H1 (cell line): ENCODE data around the gene ENO3. TPM values are rescaled to one million over a fixed set of nuclear protein-coding genes. Genes with fewer than 3 reads are reported as not detected.

Experiments
- CTCF ChIA-PET: fragments of 300-600 bp; sonication (Branson Sonifier 250); formaldehyde crosslinking; loops from one replicate; lab custom pipeline; 2021; ENCODE audit not compliant: partially characterized antibody; lab: Charles Lee
- POLR2A ChIA-PET: fragments of 300-600 bp; sonication (Branson Sonifier 250); formaldehyde crosslinking; loops from one replicate; lab custom pipeline; 2021; ENCODE audit warnings: inconsistent platforms; ENCODE audit not compliant: partially characterized antibody; lab: Charles Lee
- DNase-seq, 2 experiments: peaks; one replicate each; pipeline versions ENCODE4 v3.0.0 to v3.0.0-alpha.2; 2010 to 2022; ENCODE audit warnings: low spot score in 2 of 2, low read depth in 1 of 2, mixed read lengths in 1 of 2
- FAIRE-seq: peaks from 2 replicates; lab custom pipeline; 2011; peaks lifted over from hg19 to GRCh38; lab: Jason Lieb, UNC
- H2AFZ ChIP-seq: 2 replicates; pipeline ENCODE4 v1.8.1; 2012; ENCODE audit warnings: low read length, inconsistent platforms
- H2AK5ac ChIP-seq: 2 replicates; pipeline ENCODE4 v1.6.1; 2013; ENCODE audit warnings: low read depth, low read length
- H2BK120ac ChIP-seq: replicated peaks from 2 replicates; pipeline ENCODE3; 2013; ENCODE audit warnings: low read depth, low read length, inconsistent platforms
- H2BK12ac ChIP-seq: 2 replicates; pipeline ENCODE4 v1.6.1; 2013; ENCODE audit warnings: low read depth, low read length
- H2BK15ac ChIP-seq: 2 replicates; pipeline ENCODE4 v1.6.1; 2013; ENCODE audit warnings: low read length
- H2BK20ac ChIP-seq: 2 replicates; pipeline ENCODE4 v1.6.1; 2013; ENCODE audit warnings: low read length
- H2BK5ac ChIP-seq: 2 replicates; pipeline ENCODE4 v1.6.1; 2013; ENCODE audit warnings: low read depth, low read length
- H3K14ac ChIP-seq: 2 replicates; pipeline ENCODE4 v1.6.1; 2013; ENCODE audit warnings: inconsistent platforms; ENCODE audit not compliant: insufficient read length
- H3K18ac ChIP-seq: 2 replicates; pipeline ENCODE4 v1.6.1; 2013; ENCODE audit warnings: low read length; ENCODE audit errors: extremely low read depth
- H3K23ac ChIP-seq: 2 replicates; pipeline ENCODE4 v1.6.1; 2013; ENCODE audit warnings: inconsistent platforms; ENCODE audit not compliant: insufficient read length
- H3K23me2 ChIP-seq: 2 replicates; pipeline ENCODE4 v1.6.1; 2013; ENCODE audit warnings: low read depth, low read length
- H3K27ac ChIP-seq: 2 replicates; pipeline ENCODE4 v1.6.1; 2011; ENCODE audit warnings: low read depth, low read length, inconsistent platforms
- H3K27me3 ChIP-seq, 4 experiments: replicated peaks in 1 of 4; 1 replicate in 1 of 4; 2 replicates in 3 of 4; pipeline versions ENCODE4 v1.6.1 to v1.8.1; 2011 to 2013; ENCODE audit warnings: low read length in 3 of 4, mild to moderate bottlenecking in 3 of 4, inconsistent platforms in 2 of 4, mixed read lengths in 2 of 4, moderate library complexity in 1 of 4; ENCODE audit not compliant: control insufficient read depth in 3 of 4, insufficient read depth in 3 of 4; ENCODE audit errors: extremely low read depth in 1 of 4
- H3K36me3 ChIP-seq, 4 experiments: 2 replicates each; pipeline versions ENCODE4 v1.6.1 to v1.8.1; 2011 to 2013; ENCODE audit warnings: mild to moderate bottlenecking in 4 of 4, low read length in 3 of 4, moderate library complexity in 2 of 4, control low read depth in 1 of 4, inconsistent platforms in 1 of 4; ENCODE audit not compliant: insufficient read depth in 4 of 4, control insufficient read depth in 2 of 4
- H3K4ac ChIP-seq: replicated peaks from 2 replicates; pipeline ENCODE3; 2013; ENCODE audit warnings: low read length, low read depth, mixed read lengths, inconsistent platforms; ENCODE audit not compliant: insufficient read length
- H3K4me1 ChIP-seq, 4 experiments: replicated peaks in 1 of 4; 1 replicate in 1 of 4; 2 replicates in 3 of 4; pipeline versions ENCODE4 v1.6.1 to v1.8.1; 2011 to 2013; ENCODE audit warnings: low read length in 3 of 4, inconsistent platforms in 2 of 4, mixed read lengths in 1 of 4; ENCODE audit not compliant: insufficient read depth in 4 of 4, control insufficient read depth in 3 of 4
- H3K4me2 ChIP-seq, 2 experiments: 2 replicates each; pipeline versions ENCODE4 v1.6.1 to v1.8.1; 2011 to 2013; ENCODE audit warnings: low read depth in 2 of 2, low read length in 2 of 2, control low read depth in 1 of 2, inconsistent platforms in 1 of 2, mild to moderate bottlenecking in 1 of 2; ENCODE audit not compliant: insufficient read depth in 1 of 2
- H3K4me3 ChIP-seq, 4 experiments: fragments of 200-600, 300-600 bp in 1 of 4; sonication (generic), shearing (Covaris generic), sonication (Bioruptor Twin) in 1 of 4; 2 replicates each; pipeline versions ENCODE4 v1.5.1 to v1.8.1; 2011 to 2016; ENCODE audit warnings: low read length in 4 of 4, low read depth in 3 of 4, control low read depth in 2 of 4, inconsistent platforms in 2 of 4, mild to moderate bottlenecking in 2 of 4, mixed read lengths in 1 of 4, moderate library complexity in 1 of 4; ENCODE audit not compliant: insufficient read depth in 2 of 4; ENCODE audit errors: extremely low read depth in 1 of 4
- H3K56ac ChIP-seq: replicated peaks from 2 replicates; pipeline ENCODE3; 2013; ENCODE audit warnings: low read depth, mild to moderate bottlenecking, mixed read lengths, low read length, inconsistent platforms; ENCODE audit not compliant: insufficient read length
- H3K79me1 ChIP-seq: 2 replicates; pipeline ENCODE4 v1.6.1; 2013; ENCODE audit warnings: low read depth, low read length, control low read depth
- H3K79me2 ChIP-seq, 2 experiments: 2 replicates each; pipeline versions ENCODE4 v1.6.1 to v1.8.1; 2012 to 2013; ENCODE audit warnings: low read length in 2 of 2, mild to moderate bottlenecking in 2 of 2, inconsistent platforms in 1 of 2; ENCODE audit not compliant: insufficient read depth in 2 of 2, control insufficient read depth in 1 of 2
- H3K9ac ChIP-seq, 4 experiments: replicated peaks in 1 of 4; 1 replicate in 1 of 4; 2 replicates in 3 of 4; pipeline versions ENCODE4 v1.6.1 to v1.8.1; 2011 to 2013; ENCODE audit warnings: low read depth in 3 of 4, low read length in 3 of 4, control low read depth in 2 of 4, mild to moderate bottlenecking in 2 of 4, moderate library complexity in 2 of 4, inconsistent platforms in 1 of 4; ENCODE audit errors: extremely low read depth in 1 of 4
- H3K9me3 ChIP-seq, 2 experiments: 2 replicates each; pipeline versions ENCODE4 v1.6.1 to v1.8.1; 2012 to 2013; ENCODE audit warnings: mild to moderate bottlenecking in 2 of 2, moderate library complexity in 2 of 2, control low read depth in 1 of 2, inconsistent platforms in 1 of 2, low read depth in 1 of 2, low read length in 1 of 2, mixed read lengths in 1 of 2; ENCODE audit not compliant: insufficient read depth in 2 of 2
- H4K20me1 ChIP-seq, 2 experiments: replicated peaks in 1 of 2; 2 replicates each; pipeline versions ENCODE3 to v1.8.1; 2011 to 2013; ENCODE audit warnings: inconsistent platforms in 2 of 2, low read length in 2 of 2, mild to moderate bottlenecking in 1 of 2; ENCODE audit not compliant: insufficient read depth in 2 of 2, control insufficient read depth in 1 of 2
- H4K5ac ChIP-seq: 2 replicates; pipeline ENCODE4 v1.6.1; 2013; ENCODE audit warnings: low read length, low read depth, mixed read lengths, inconsistent platforms; ENCODE audit not compliant: insufficient read length
- H4K8ac ChIP-seq: 2 replicates; pipeline ENCODE4 v1.8.0; 2013; ENCODE audit warnings: mild to moderate bottlenecking, moderate library complexity, low read length, inconsistent platforms; ENCODE audit not compliant: insufficient read depth; ENCODE audit errors: extremely low read depth
- H4K91ac ChIP-seq: replicated peaks from 2 replicates; pipeline ENCODE3; 2013; ENCODE audit warnings: low read length, mixed read lengths, inconsistent platforms; ENCODE audit not compliant: insufficient read length
- CEBPB ChIP-seq: IDR thresholded peaks from 2 replicates; pipeline ENCODE4 v1.6.1; 2012; ENCODE audit warnings: low read depth, low read length
- GABPA ChIP-seq: IDR thresholded peaks from 2 replicates; pipeline ENCODE4 v1.6.1; 2011; ENCODE audit warnings: mild to moderate bottlenecking, low read length, moderate library complexity, borderline replicate concordance; ENCODE audit not compliant: insufficient read depth
- GTF2F1 ChIP-seq: IDR thresholded peaks from 2 replicates; pipeline ENCODE4 v1.6.1; 2012; ENCODE audit warnings: low read depth, low read length, improper control_type of control experiment, borderline replicate concordance
- HDAC2 ChIP-seq, 2 experiments: fragments of 300-600 bp in 1 of 2; sonication (generic) in 1 of 2; IDR thresholded peaks; 2 replicates each; pipeline ENCODE4 v1.6.1; 2011 to 2012; ENCODE audit warnings: low read depth in 2 of 2, low read length in 2 of 2, mild to moderate bottlenecking in 2 of 2, moderate library complexity in 2 of 2, borderline replicate concordance in 1 of 2, inconsistent platforms in 1 of 2
- JUN ChIP-seq: IDR thresholded peaks from 2 replicates; pipeline ENCODE4 v1.6.1; 2011; ENCODE audit warnings: low read depth, mild to moderate bottlenecking, improper control_type of control experiment, low read length
- KDM1A ChIP-seq: fragments of 200-600, 300-600 bp; sonication (generic); IDR thresholded peaks from 2 replicates; pipeline ENCODE4 v1.7.1; 2016; ENCODE audit warnings: mild to moderate bottlenecking, low read length, borderline replicate concordance
- KDM5A ChIP-seq: fragments of 200-600 bp; IDR thresholded peaks from 2 replicates; pipeline ENCODE4 v1.7.1; 2012; ENCODE audit warnings: mild to moderate bottlenecking, low read length, inconsistent platforms, mixed read lengths
- RXRA ChIP-seq: IDR thresholded peaks from 2 replicates; pipeline ENCODE4 v1.6.1; 2011; ENCODE audit warnings: low read depth, mild to moderate bottlenecking, low read length, moderate library complexity; ENCODE audit not compliant: insufficient read depth
- SIN3A ChIP-seq, 2 experiments: IDR thresholded peaks in 1 of 2; conservative IDR thresholded peaks in 1 of 2; 2 replicates each; pipeline ENCODE4 v1.6.1; 2011 to 2012; ENCODE audit warnings: low read length in 2 of 2, improper control_type of control experiment in 1 of 2, low read depth in 1 of 2, mild to moderate bottlenecking in 1 of 2
- SIX5 ChIP-seq: IDR thresholded peaks from 2 replicates; pipeline ENCODE4 v1.6.1; 2011; ENCODE audit warnings: mild to moderate bottlenecking, low read depth, low read length
- TAF7 ChIP-seq: optimal IDR thresholded peaks from 2 replicates; pipeline ENCODE3; 2011; ENCODE audit warnings: low read depth, mild to moderate bottlenecking, inconsistent platforms, low read length, moderate library complexity, borderline replicate concordance
- TCF12 ChIP-seq: IDR thresholded peaks from 2 replicates; pipeline ENCODE4 v1.6.1; 2011; ENCODE audit warnings: low read depth, mild to moderate bottlenecking, low read length
- WGBS, 2 experiments: shearing (Covaris generic) in 1 of 2; methylation state at CpG; one replicate each; pipeline versions ENCODE4 v1.1.6 to v1.1.7; 2013 to 2015; ENCODE audit warnings: low lambda C conversion rate in 2 of 2, mixed read lengths in 2 of 2, inconsistent platforms in 1 of 2, low coverage in 1 of 2, missing lambda C conversion rate in 1 of 2; ENCODE audit not compliant: insufficient replicate concordance in 2 of 2, insufficient coverage in 1 of 2, insufficient read length in 1 of 2; ENCODE audit errors: extremely low coverage in 1 of 2, missing lambda C conversion rate in 1 of 2; 5-methylcytosine and 5-hydroxymethylcytosine counted together
- polyA plus RNA-seq, 7 experiments: library from polyadenylated mRNA; depleted of rRNA in 3 of 7; stranded (reverse) in 5 of 7; unstranded in 2 of 7; fragments of >200 nt in 5 of 7; fragments of 200-250 nt in 2 of 7; gene quantifications; 1 replicate in 5 of 7; 2 replicates in 1 of 7; 4 replicates in 1 of 7; pipeline versions ENCODE4 v1.2.1 to v1.2.3, GENCODE V29; 2011 to 2013; ENCODE audit warnings: missing spikeins in 2 of 7, mixed read lengths in 2 of 7
- total RNA-seq: library from RNA; stranded (reverse); fragmentation: NEBNext Ultra II Directional; extraction: Animal tissue kit (Norgen Biotek cat#: 25700); gene quantifications from 2 replicates; pipeline ENCODE4 v1.2.1, GENCODE V29; 2021

Gene ENO3
- total and polyA plus RNA-seq, 2 of the 8 experiments (the other 6 are each of a cell fraction or from before 2014, with no cell fraction given), result 25.0 to 25.7 TPM

- DNase-seq, result no peak
- H3K4me2 ChIP-seq, result no peak overlapping the region
- H4K91ac ChIP-seq, result no peak overlapping the region
- H3K56ac ChIP-seq, result no peak overlapping the region
- H4K20me1 ChIP-seq, result peaks cover 2 to 13% of the 10 kb centered on the region in 2 experiments
- WGBS, 2 experiments, result 92% methylated on average over 9 of the region's 9 CpGs; no CpG with 5 or more reads in 1 of the 2 experiments
- no peak for FAIRE-seq
- no peak overlapping the region for H3K4me3 ChIP-seq
- peaks cover 0 to 7% (median 3%) of the 10 kb centered on the region in 4 experiments; a peak in 4 of 7 replicates for H3K4me1 ChIP-seq
- no peaks in the 10 kb centered on the region for H3K9me3 ChIP-seq
- ChIA-PET POLR2A (interaction anchor here (0.9 to 32.4 kb wide), 6 partner anchors 12 to 71 kb away, joined by 3 to 987 read pairs (median 8); partner anchors contain the start of genes CAMTA2, CHRNE, ENO3 and INCA1), CTCF (interaction anchor here (2.8 kb wide), 1 partner anchor 13 kb away, joined by 15 read pairs; the partner anchor contains the start of gene CAMTA2)
- TF ChIP-seq SIN3A (conservative IDR thresholded peaks at IDR 0.05 in 1 of 2, IDR thresholded peaks at IDR 0.05 in 1 of 2; ENCODE audit: low read depth in 1 of 2, low read length in 2 of 2) (no peak), TCF12 (no peak), SIX5 (no peak), HDAC2 (IDR thresholded peaks at IDR 0.05; ENCODE audit: borderline replicate concordance in 1 of 2, low read depth in 2 of 2, low read length in 2 of 2) (no peak), KDM1A (no peak), RXRA (no peak), GTF2F1 (no peak), CEBPB (no peak), KDM5A (no peak), GABPA (no peak), JUN (no peak), TAF7 (no peak)
- peaks cover 0 to 51% (median 37%) of the 10 kb centered on the region in 4 experiments; a peak in 6 of 7 replicates for H3K27me3 ChIP-seq
- H3K79me2 ChIP-seq, result peaks cover 0 to 5% of the 10 kb centered on the region in 2 experiments; a peak in 1 of 4 replicates
- peaks cover 0 to 11% (median 0%) of the 10 kb centered on the region in 4 experiments; a peak in 2 of 8 replicates for H3K36me3 ChIP-seq
- no peak overlapping the region for H3K4ac ChIP-seq
- no peak overlapping the region for H2AFZ ChIP-seq
- H2BK12ac ChIP-seq, result no peak overlapping the region
- H3K18ac ChIP-seq, result no peak overlapping the region
- no peak overlapping the region for H2BK15ac ChIP-seq
- no peak overlapping the region for H2BK120ac ChIP-seq
- H3K79me1 ChIP-seq, result no peaks in the 10 kb centered on the region
- H2AK5ac ChIP-seq, result no peak overlapping the region
- H3K14ac ChIP-seq, result no peak overlapping the region
- H3K27ac ChIP-seq, result no peak overlapping the region
- H3K23me2 ChIP-seq, result peaks cover 2% of the 10 kb centered on the region; the same call in 1 of the 2 replicates
- H2BK20ac ChIP-seq, result no peak overlapping the region
- no peak overlapping the region for H3K23ac ChIP-seq
- H2BK5ac ChIP-seq, result no peak overlapping the region
- H4K5ac ChIP-seq, result no peak overlapping the region
- no peak overlapping the region for H4K8ac ChIP-seq
- H3K9ac ChIP-seq, result no peak overlapping the region
Measured at GRCh38 chr17:4974115-4974670, 23.3 kb downstream of the ENO3 start.
